Lower leg skin (tissue), 3 donors: ENCODE results near the gene NCDN.

ENCODE experiments used
- CTCF ChIP-seq, 3 donors: fragments of 450-650 bp; IDR thresholded peaks; one replicate each; pipeline ENCODE4 v1.5.1; 2016; ENCODE audit warnings: antibody characterized with exemption in 3 of 3, mild to moderate bottlenecking in 3 of 3, moderate library complexity in 2 of 3
- POLR2A ChIP-seq, 2 donors: fragments of 450-650 bp; IDR thresholded peaks; one replicate each; pipeline ENCODE4 v1.6.1; 2016 to 2017; ENCODE audit warnings: antibody characterized with exemption in 2 of 2, mild to moderate bottlenecking in 1 of 2, moderate library complexity in 1 of 2

DNA sequence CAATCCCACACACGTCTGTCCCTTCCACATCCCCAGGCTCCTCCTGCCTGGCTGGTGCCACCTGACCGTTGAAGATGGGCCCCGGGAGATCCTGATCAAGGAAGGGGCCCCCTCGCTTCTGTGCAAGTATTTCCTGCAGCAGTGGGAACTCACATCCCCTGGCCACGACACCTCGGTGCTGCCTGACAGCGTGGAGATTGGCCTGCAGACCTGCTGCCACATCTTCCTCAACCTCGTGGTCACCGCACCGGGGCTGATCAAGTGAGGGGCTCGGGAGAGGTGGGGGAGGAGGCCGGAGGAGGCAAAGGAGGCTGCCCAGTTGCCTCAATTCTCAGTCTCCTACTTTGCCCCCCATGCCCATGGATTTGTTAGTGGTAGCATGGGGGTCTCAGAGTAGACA, 5.6 kb downstream of the NCDN start:
- no peak for TF ChIP-seq CTCF (IDR thresholded peaks at IDR 0.05)
- no peak for TF ChIP-seq POLR2A (IDR thresholded peaks at IDR 0.05)
